ENCODE measurements around the gene ZNF280C.

ZNF280C gene

DNA sequence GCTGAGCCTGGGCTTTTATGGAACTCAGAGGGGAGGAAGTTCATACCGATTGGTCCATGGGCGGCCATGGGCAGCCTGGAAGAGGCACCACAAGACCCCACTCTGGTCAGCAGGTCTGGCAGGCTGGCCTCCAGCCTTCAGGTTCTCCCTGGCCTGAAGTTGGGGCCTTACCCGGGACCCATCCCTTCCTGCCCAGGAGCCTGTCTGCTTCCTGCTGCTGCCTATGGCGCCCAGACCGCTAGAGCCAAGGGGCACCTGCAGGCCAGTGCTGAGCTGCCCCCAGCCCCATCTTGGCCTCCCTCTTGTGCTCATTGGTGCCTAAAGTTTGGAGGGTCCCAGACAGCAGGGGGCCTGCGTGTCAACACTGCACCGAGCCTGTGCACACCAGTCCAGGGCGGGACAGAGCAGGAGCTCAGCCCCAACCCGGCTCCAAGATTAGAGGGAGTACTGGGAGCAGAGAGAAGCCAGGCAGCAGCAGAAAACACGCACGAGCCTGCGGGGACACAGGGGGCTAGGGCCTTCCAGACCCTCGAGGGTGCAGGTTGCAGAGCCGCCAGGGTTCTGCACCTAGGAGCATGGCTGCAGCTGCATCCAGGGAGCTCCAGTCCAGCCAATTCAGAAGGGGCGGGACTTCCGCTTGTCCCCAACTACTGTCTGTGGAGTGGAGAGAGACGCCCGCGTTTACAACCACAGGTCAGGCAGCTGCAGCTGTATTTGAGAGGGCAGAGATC is 30.7 kb upstream of the ZNF280C start:
- peaks cover 3% of the 10 kb centered on the region for H3K27me3 ChIP-seq (ENCODE audit: insufficient read depth, low read depth, severe bottlenecking)
- no peaks in the 10 kb centered on the region for H3K36me3 ChIP-seq
- no peaks in the 10 kb centered on the region for H3K9me3 ChIP-seq (ENCODE audit: severe bottlenecking)
- H3K27ac ChIP-seq, result no peak overlapping the region
- DNase-seq, result no peak
- TF ChIP-seq, protein P1, sequence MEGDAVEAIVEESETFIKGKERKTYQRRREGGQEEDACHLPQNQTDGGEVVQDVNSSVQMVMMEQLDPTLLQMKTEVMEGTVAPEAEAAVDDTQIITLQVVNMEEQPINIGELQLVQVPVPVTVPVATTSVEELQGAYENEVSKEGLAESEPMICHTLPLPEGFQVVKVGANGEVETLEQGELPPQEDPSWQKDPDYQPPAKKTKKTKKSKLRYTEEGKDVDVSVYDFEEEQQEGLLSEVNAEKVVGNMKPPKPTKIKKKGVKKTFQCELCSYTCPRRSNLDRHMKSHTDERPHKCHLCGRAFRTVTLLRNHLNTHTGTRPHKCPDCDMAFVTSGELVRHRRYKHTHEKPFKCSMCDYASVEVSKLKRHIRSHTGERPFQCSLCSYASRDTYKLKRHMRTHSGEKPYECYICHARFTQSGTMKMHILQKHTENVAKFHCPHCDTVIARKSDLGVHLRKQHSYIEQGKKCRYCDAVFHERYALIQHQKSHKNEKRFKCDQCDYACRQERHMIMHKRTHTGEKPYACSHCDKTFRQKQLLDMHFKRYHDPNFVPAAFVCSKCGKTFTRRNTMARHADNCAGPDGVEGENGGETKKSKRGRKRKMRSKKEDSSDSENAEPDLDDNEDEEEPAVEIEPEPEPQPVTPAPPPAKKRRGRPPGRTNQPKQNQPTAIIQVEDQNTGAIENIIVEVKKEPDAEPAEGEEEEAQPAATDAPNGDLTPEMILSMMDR (IDR thresholded peaks at IDR 0.05; ENCODE audit: low read depth, low read length), result no peak
- H3K4me3 ChIP-seq (ENCODE audit: low read depth, low read length), result no peak overlapping the region

DNA sequence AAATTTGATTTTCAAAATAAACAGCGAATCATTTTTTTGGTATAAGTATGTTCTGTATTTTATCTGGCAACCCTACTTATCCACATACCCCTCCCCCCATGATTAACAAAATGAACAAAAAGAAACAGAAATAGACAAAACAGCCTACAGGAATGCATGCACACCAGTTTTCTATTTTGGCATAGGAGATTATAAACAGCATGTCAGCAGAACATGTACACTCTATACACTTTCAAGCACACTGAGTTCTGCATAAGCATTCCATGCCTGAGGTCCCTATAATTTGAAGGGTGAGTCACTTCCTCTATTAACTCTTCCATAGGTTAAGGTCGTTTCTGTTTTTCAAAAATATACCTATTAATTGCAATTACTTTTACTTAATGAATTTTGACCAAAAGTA is 28.0 kb upstream of the ZNF280C start:
- TF ChIP-seq, protein P1 (IDR thresholded peaks at IDR 0.05; ENCODE audit: low read depth, low read length), result no peak
- Histone ChIP-seq H3K9me3 (ENCODE audit: severe bottlenecking) (no peaks in the 10 kb centered on the region), H3K4me3 (ENCODE audit: low read depth, low read length) (no peak overlapping the region), H3K27ac (no peak overlapping the region), H3K36me3 (no peaks in the 10 kb centered on the region), H3K27me3 (ENCODE audit: insufficient read depth, low read depth, severe bottlenecking) (peaks cover 3% of the 10 kb centered on the region)
- no peak for DNase-seq

DNA sequence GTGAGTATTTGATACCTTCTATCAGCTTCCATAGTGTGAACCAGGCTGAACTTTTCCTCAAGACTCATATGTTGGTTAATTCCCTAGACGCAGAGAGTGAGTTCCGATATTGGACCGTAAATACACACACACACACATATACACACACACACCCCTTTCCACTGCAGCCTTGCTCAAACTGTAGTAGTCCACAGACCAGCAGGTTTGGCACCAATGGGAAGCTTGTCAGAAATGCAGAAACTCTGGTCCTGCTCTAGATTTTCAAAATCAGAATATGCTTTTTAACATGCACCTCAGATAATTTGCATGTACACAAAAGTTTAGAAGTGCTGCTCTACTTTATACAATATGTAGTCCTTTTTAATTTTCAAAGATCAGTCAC is 27.6 kb upstream of the ZNF280C start:
- TF ChIP-seq, protein P1 (IDR thresholded peaks at IDR 0.05; ENCODE audit: low read depth, low read length), result no peak
- Histone ChIP-seq H3K27me3 (ENCODE audit: insufficient read depth, low read depth, severe bottlenecking) (peaks cover 3% of the 10 kb centered on the region), H3K4me3 (ENCODE audit: low read depth, low read length) (no peak overlapping the region), H3K9me3 (ENCODE audit: severe bottlenecking) (no peaks in the 10 kb centered on the region), H3K27ac (no peak overlapping the region), H3K36me3 (no peaks in the 10 kb centered on the region)
- DNase-seq, result no peak

DNA sequence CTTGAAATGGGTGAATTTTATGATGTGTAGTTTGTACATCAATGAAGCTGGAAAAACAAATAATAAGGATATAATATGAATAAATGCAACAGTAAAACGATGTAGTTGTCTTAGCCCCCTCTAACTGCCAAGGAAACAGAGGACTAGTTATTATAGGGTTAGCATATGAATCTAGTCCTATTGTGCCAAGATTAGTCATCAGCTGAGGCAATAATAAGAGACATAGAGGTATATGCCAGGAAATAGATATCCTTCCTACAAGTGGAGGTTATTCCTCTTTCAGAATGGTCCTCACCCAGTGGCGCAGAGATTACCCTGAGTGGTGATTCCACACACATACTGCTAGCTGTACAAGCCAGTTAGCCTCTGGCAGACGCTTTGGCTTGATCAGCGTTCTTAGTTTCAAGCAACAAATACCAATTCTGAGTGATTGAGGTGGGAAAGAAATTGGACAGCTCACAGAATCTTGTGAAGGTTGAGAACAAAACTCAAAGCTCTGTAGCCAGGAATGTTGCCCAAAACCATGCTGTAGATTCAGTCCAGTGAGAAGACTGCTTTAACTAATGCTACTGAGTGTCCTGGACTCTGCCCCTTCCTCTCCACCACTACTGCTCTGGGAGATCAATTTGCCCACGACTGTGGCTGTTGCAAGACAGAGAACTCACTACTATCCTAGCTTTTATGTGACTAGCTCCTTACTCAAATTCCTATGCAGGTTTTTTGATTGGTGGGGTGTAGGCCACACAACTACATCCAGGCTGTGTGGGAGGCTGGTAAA is 27.0 kb upstream of the ZNF280C start:
- TF ChIP-seq, protein P1 (IDR thresholded peaks at IDR 0.05; ENCODE audit: low read depth, low read length), result no peak
- H3K9me3 ChIP-seq (ENCODE audit: severe bottlenecking), result no peaks in the 10 kb centered on the region
- H3K36me3 ChIP-seq, result no peaks in the 10 kb centered on the region
- peaks cover 3% of the 10 kb centered on the region for H3K27me3 ChIP-seq (ENCODE audit: insufficient read depth, low read depth, severe bottlenecking)
- no peak overlapping the region for H3K27ac ChIP-seq
- no peak for DNase-seq
- no peak overlapping the region for H3K4me3 ChIP-seq (ENCODE audit: low read depth, low read length)

DNA sequence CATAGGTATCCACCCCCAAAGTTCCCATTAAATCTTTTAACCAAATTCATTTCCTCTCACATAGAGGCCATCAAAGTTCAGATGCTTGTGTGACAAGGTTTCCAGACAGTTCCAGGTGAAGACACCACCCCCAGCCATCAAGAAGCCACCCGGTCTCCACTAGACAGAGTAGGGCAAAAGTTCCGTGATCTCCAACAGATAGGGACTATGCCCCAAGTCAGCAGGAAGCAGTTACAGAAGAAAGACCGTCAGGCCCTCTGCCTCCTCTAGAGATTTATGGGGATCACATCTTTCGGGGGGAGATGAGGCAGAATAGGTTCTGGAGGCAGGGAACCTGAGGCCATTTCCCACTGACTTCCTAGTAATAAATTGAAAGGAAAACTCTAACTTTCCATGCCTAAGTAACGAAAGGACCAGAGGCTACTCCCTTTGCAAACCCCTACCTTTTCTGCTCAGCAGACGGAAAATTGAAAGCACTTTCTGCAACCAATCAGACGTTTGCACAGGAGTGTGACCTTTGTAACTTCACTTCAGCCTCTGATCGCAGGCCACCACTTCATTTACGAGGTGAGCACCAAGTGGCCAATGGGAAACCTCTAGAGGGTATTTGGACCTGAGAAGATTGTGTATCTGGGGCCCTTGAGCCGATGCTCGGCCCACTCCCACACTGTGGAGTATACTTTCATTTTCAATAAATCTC is 18.5 kb upstream of the ZNF280C start:
- DNase-seq, result no peak
- Histone ChIP-seq H3K36me3 (no peaks in the 10 kb centered on the region), H3K27ac (no peak overlapping the region), H3K4me3 (ENCODE audit: low read depth, low read length) (no peak overlapping the region), H3K9me3 (ENCODE audit: severe bottlenecking) (no peaks in the 10 kb centered on the region), H3K27me3 (ENCODE audit: insufficient read depth, low read depth, severe bottlenecking) (no peaks in the 10 kb centered on the region)
- TF ChIP-seq, protein P1 (IDR thresholded peaks at IDR 0.05; ENCODE audit: low read depth, low read length), result no peak

Measured in WERI-Rb-1 (cell line).